ENCODE measurements around the gene DST. TPM values are rescaled to one million over a fixed set of nuclear protein-coding genes. Genes with fewer than 3 reads are reported as not detected.

Gene DST
- total RNA-seq, 4 donors from 2014 or later: 189 to 276 (median 219) TPM

DNA sequence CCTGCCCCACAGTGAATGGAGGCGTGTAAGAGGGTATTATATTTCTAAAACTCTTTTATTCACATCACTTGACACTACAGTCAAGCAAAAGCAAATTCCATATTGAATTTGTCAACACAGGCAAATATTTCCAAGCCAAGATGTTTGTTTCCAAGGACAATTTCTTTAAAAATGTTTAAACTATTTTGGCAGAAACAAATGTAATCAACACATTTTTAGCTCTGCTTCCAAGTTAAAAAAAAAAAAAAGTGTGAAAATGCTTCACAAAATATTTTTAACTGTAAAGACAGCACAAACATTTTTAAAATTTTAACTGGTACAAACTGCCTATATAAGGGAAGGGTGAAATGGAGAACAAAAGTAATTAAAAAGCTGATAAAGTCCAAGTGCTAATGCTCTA is 44.9 kb upstream of the DST start:
- no peak for TF ChIP-seq CTCF (IDR thresholded peaks at IDR 0.05; ENCODE audit: low read depth)

- TF ChIP-seq CTCF (IDR thresholded peaks at IDR 0.05; ENCODE audit: low read depth): no peak
Measured at GRCh38 chr6:56686429-56686828, 43.7 kb upstream of the DST start.

DNA sequence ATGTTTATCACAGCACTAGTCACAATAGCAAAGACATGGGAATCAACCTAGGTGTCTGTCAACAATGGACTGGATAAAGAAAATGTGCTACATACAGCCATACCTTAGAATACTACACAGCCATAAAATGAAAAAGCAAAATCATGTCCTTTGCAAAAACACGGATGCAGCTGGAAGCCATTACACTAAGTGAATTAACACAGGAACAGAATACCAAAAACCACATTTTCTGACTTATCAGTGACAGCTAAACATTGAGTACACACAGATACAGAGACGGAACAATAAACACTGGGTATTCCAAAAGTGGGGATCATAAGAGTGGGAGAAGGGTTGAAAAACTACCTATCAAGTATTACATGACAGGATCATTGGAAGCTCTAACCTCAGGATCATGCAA is 43.3 kb upstream of the DST start:
- TF ChIP-seq CTCF (IDR thresholded peaks at IDR 0.05; ENCODE audit: low read depth): no peak

GRCh38 chr6:56685102-56685733 is 42.5 kb upstream of the DST start:
- TF ChIP-seq CTCF (IDR thresholded peaks at IDR 0.05; ENCODE audit: low read depth): no peak

DNA sequence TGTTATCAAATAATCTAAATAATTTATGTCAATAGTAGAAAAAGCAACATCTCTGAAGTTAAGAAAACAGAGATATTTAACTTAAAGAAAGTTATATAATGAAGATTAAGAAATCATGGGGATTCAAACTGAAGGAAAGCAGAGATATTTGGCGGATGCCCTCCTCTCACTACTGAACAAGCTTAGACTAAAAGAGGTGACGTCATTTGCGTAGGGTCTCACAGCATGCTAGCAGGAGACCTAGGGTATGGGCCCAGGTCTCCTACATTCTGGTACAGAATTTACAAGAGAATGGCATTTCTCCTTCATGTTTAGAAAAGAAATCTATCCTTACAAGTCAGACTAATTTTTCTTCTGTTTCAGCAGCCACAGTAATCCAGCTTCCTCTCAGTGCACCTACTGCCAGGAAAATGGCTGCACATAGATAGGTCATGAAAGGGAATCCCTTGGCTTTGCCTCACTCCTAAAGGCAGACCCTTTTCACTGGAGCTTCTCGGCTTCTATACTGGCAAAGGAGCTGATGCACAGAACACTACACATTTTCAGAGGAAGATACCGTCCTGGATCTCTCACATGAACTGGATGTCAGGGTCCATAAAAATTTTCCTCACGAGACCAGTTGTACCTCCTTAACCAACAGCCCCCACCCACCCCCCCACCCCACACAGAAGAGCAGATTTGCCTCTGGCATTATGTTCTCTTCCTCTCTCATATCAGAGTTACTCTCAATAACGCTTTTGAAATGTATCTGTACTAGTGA is 41.8 kb upstream of the DST start:
- no peak for TF ChIP-seq CTCF (IDR thresholded peaks at IDR 0.05; ENCODE audit: low read depth)

DNA sequence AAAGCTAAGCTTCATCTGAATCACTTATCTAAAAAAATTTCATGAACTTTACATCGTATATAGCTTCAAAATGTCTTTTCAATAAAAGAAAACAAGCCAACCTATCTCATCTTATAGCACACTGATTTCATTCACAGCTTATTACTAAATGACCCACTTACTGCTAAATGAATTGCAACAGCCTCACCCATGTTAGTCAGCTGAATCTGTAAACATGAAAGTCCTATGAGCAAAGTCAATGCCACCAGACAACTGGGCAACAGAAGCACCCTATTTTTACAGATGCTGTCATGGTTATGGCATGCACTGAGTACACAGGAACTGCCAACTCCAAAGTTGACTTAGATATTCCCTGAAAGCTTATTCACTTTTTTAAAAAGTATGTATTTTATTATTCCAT is 41.2 kb upstream of the DST start:
- TF ChIP-seq CTCF (IDR thresholded peaks at IDR 0.05; ENCODE audit: low read depth): no peak

GRCh38 chr6:56682635-56683034 is 39.9 kb upstream of the DST start:
- TF ChIP-seq CTCF (IDR thresholded peaks at IDR 0.05; ENCODE audit: low read depth): no peak

Measured in subcutaneous adipose tissue (tissue), 4 donors.